Adipose tissue (tissue), 3 donors: ENCODE results near the gene KATNB1. TPM values are rescaled to one million over a fixed set of nuclear protein-coding genes. Genes with fewer than 3 reads are reported as not detected.

Source experiments
- H3K27ac ChIP-seq: one replicate; pipeline ENCODE4 v1.5.1; 2013; ENCODE audit warnings: low read depth, low read length
- WGBS, 3 donors: extraction: QIAGEN DNeasy Blood & Tissue Kit; methylation state at CpG; one replicate each; pipeline ENCODE4 v1.1.7; 2013; 5-methylcytosine and 5-hydroxymethylcytosine counted together
- polyA plus RNA-seq, 3 donors: library from polyadenylated mRNA; stranded (reverse); fragments of 200-250 nt; gene quantifications; one replicate each; pipeline ENCODE4 v1.2.3, GENCODE V29; 2013
- donor health status: healthy with polysubstance abuse.
- donor health status: Bipolar disorder and iron deficiency.
- donor health status: healthy.

The KATNB1 gene
- polyA plus RNA-seq, 3 donors: 11.4 to 16.5 (median 15.0) TPM

DNA sequence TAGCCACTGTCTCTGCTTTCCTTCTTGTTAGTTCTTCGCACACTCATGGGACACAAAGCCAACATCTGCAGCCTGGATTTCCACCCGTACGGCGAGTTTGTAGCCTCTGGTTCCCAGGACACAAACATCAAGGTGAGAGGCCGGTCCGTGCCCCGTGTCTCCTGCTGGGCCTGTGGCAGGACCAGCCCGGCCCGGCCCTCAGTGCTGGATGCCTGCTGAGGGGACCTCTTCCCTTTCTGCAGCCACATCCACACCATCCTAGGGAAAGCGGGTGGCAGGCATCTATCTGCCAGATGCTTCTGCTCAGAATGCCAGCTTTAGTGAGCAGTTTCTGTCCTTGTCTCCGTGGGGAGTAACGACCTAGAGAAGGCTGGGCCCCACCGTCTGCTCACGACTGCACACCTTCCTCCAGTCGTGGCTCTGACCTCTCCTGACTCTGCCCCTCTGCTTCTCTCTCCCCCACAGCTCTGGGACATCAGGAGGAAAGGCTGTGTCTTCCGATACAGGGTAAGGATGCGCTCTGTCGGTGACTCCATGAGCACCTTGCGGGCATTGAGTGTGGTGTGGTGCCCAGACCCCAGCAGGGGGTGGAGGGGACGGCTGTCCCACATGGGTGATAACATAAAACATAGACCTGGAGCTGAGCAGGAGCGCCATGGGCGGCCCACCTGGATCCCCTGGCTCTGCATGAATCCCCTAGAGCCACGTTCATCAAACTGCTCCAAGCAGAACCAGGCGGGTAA, 15.4 kb downstream of the KATNB1 start:
- 93 to 96% (median 94%) methylated on average over 24 of the region's 24 CpGs for WGBS, 3 donors

DNA sequence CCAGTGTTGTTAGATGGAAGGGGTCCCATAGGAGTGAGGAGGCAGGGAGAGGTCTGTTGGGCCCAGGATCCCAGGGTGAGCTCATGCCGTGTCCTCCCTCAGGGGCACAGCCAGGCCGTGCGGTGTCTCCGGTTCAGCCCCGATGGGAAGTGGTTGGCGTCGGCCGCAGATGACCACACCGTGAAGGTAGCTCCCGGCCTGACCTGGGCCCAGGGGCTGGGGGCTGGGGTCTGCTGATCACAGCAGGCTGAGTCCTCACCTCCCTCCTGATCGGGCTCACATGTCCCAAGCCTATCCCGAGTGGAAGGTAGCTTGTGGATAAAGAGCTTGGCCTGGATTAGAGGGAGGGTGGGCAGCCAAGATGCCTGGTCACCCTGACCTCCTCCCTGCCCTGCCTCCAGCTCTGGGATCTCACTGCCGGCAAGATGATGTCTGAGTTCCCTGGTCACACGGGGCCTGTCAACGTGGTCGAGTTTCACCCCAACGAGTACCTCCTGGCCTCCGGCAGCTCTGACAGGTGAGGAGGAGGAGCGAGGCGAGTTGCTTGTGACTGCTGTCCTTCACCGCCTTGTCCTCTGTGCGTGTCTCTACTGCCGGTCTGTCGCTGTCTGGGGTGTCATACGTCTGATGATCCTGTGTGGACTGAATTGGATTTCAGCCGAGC, 16.1 kb downstream of the KATNB1 start:
- 91 to 94% (median 92%) methylated on average over 26 of the region's 26 CpGs for WGBS, 3 donors
- H3K27ac ChIP-seq: no peak overlapping the region

More for the DNA sequence above, 15.4 kb downstream of the KATNB1 start:
- no peak overlapping the region for H3K27ac ChIP-seq

DNA sequence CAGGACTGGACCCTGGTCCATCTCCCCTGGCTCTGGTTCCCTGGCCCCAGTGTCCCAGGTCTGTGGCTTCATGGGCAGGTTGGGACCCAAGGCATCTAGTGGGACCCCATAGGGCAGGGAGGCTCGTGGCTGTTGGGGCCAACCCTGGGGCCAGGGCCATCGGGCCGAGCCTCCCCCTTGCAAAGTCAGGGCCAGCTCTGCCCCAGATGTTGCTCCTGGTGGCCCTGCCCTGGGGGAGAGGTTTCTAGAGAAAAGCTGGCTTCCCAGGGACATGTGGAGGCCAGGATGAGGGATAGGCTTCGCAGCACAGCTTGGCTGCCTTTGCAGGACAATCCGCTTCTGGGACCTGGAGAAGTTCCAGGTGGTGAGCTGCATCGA, 16.6 kb downstream of the KATNB1 start:
- 75 to 85% (median 79%) methylated on average over 6 of the region's 6 CpGs for WGBS, 3 donors
- H3K27ac ChIP-seq: no peak overlapping the region

DNA sequence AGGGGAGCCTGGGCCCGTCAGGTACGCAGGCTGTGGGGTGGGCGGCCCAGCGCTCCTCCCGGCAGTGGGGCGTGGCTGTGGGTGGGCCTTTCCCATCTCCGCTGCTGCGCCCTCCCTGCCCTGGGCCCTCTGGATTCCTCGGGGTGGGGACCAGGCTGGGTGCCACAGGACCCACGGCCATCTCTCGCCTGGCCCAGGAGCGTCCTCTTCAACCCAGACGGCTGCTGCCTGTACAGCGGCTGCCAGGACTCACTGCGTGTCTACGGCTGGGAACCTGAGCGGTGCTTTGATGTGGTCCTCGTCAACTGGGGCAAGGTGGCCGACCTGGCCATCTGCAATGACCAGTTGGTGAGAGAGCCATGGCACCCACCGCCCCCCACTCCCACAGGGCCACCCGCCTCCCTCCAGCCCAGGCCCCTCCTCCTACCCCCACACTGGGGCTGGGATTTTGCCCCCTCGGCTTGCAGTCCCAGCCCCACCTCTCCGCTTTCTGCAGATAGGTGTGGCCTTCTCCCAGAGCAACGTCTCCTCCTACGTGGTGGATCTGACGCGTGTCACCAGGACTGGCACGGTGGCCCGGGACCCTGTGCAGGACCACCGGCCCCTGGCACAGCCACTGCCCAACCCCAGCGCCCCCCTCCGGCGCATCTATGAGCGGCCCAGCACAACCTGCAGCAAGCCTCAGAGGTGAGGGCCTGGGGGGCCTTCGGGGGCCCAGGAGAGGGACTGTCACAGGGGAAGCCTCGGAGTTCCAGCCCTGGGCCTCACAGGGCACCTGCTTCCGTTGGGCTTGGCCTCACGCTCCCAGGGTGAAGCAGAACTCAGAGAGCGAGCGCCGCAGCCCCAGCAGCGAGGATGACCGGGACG, 17.2 kb downstream of the KATNB1 start:
- no peak overlapping the region for H3K27ac ChIP-seq
- WGBS, 3 donors: 86 to 94% (median 91%) methylated on average over 41 to 44 of the region's 44 CpGs

DNA sequence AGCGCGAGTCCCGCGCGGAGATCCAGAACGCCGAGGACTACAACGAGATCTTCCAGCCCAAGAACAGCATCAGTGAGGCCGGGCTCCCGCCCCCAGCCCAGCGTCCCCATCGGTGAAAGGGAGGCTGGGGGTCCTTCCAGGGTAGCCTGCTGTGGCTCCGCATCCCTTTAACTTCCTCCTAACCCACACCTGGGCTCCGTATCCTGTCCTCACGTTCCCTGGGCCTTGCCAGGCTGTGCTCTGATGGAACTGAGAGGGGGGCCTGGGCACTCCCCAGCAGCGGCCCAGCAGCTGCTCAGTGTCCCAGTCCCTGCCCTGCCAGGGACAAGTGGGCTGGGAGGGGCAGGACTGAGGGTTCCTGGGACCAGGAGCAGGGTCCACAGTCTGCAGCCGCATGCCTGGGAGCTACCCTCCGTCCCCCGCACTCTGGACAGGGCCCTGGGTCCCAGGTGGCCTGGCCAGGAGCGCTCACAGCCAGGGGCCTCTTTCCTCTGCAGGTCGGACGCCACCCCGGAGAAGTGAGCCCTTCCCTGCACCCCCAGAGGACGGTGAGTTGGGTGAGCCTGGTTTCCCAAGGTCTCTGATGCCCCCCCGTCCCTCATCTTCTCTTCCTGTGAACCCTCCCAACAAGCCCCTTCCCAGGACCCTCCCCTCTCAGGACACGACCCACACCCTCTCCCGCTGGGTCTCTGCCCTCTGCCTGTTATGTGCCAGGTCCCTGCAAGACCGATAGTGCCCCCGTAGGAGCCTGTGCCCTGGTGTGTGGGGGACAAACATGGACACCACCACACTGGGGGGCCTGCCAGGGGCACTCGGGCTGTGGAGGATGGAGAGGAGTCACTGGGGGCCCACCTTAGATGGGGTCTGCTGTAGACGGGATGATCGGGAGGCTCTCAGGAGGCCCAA, 18.1 kb downstream of the KATNB1 start:
- 93 to 94% (median 94%) methylated on average over 30 to 32 of the region's 32 CpGs for WGBS, 3 donors
- no peak overlapping the region for H3K27ac ChIP-seq

DNA sequence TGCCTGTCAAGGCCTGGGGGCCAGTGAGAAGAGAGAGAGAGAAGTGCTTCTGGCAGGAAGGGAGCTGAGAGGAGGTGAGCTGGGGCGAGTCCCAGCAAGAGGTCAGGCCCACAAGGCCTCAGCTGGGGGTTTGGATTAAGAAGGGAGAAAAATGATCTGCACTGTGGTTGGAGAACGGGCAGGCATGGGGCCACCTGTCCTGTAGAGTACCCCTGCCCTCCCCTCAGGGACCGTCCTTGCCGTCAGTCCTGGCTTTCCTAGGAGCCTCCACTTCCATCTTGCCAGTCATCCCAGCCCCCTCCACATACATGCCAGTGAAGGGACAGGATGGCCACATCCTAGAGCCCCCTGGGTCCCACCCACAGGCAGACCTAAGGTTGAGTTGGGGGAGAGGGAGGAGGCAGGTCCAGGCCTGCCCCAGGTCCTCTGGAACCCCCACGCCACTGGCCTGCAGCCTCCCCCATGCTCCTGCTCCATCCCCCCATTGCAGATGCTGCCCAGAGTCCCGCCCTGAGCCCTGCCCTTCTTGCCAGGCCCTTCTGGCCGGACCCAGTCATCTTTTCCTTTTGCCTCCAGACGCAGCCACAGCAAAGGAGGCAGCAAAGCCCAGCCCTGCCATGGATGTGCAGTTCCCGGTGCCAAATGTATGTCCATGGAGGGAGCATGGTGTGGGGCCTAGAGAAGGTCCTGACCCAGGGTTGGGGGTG, 18.9 kb downstream of the KATNB1 start:
- no peak overlapping the region for H3K27ac ChIP-seq
- 77 to 89% (median 84%) methylated on average over 9 of the region's 9 CpGs for WGBS, 3 donors

DNA sequence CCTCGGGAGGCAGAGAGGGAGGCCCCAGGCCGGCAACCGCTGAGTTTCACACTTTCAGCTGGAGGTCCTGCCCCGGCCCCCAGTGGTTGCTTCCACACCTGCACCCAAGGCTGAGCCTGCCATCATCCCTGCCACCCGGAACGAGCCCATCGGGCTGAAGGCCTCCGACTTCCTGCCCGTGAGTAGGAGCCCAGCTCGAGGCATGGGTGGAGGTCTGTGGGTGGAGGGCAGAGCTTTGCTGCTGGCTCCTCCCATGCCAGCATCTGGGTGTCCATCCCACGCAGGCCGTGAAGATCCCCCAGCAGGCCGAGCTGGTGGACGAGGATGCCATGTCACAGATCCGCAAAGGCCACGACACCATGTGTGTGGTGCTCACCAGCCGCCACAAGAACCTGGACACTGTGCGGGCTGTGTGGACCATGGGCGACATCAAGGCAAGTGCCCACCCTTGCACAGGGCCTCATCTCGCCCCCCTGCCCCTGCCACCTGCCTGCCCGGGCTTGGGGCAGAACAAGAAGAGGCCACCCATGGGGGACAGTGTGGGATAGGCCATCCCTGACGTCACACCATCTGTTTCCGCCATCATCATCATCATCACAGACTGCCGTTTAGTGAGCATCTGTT, 19.6 kb downstream of the KATNB1 start:
- H3K27ac ChIP-seq: no peak overlapping the region
- WGBS, 3 donors: 85 to 88% (median 85%) methylated on average over 24 of the region's 24 CpGs

DNA sequence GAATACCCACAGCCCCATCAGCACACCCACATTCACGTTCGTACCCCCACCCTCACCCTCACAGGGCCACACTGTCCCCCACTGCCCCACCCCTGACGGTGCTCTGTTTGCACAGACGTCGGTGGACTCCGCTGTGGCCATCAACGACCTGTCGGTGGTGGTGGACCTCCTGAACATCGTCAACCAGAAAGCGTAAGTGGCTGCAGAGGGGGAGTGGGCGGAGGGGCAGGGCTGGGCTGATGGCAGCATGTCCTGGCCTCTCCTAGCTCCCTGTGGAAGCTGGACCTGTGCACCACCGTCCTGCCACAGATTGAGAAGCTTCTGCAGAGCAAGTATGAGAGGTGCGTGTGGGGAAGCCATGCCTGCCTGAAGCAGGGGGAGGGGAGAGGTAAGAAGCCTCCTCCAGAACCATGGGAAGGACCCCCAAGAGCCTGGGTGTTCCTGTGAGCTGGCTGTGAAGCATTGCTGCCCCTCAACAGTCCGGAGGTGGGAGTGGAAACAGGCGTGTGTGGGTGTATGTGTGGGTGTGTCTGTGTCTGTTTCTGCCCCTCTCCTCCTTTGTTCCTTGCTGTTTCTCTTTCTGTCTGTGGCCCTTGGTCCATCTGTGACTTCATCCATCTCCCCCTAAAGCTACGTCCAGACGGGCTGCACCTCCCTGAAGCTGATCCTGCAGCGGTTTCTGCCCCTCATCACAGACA, 20.3 kb downstream of the KATNB1 start:
- 79 to 85% (median 84%) methylated on average over 18 of the region's 18 CpGs for WGBS, 3 donors

DNA sequence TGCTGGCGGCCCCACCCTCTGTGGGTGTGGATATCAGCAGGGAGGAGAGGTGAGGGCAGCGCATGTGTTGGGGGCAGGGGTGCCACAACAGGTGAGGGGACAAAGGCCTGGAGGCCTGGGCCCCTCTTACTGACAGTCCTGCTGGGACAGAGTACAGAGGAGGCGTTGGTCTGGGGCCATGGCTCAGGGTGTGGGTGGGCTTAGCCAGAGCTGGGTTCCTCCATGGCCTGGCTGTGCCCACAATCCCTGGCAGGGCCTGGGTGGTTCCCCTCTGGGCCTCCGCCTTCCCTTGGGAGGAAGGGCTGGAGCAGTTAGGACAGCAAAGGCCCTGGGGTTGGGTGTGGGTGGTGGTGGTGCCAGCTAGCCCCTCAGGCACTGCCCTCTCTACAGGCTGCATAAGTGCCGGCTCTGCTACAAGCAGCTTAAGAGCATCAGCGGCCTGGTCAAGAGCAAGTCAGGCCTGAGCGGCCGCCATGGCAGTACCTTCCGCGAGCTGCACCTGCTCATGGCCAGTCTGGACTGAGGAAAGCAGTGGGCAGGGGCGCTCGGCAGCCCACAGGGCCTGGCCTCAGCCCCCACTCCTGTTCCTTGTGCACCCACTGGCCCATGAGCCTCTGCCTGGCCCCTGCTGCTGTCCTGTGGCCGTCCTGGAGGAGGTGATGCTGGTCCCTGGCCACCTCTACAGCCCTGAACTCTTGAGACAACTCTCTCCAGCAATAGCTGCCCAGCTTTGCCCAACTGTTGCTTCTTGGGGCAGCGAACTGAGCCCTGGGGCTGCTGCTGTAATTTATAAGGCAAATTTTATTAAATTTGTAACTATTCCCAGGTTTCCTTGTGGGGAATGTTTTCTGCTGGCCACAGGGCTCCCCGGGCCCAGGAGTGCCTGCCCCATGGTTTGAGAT, 21.1 kb downstream of the KATNB1 start:
- 80 to 81% (median 81%) methylated on average over 15 of the region's 15 CpGs for WGBS, 3 donors
- no peak overlapping the region for H3K27ac ChIP-seq

More for the DNA sequence above, 20.3 kb downstream of the KATNB1 start:
- H3K27ac ChIP-seq: no peak overlapping the region

DNA sequence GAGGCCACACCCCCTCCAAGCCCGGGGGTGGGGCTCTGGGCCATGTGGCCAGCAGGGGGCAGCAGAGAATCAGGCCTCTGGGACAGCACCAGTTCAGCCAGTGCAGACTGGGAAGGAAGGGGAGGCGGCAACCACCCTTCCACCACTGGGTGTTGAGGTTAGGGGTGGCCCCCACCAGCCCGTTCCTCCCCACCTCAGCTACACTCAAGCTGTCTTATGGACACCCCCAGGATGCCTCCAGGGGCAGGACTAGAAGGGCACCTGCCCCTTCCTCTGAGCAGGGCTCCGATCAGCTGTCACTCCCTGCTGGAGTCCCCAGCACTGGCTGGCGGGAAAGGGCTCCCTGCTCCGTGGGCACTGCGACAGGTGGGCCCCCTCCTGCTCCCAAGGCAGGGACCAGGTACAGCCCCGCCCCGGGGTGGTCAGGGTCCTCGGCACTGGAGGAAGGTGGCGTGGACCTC, 21.8 kb downstream of the KATNB1 start:
- H3K27ac ChIP-seq: no peak overlapping the region
- 55 to 63% (median 59%) methylated on average over 11 of the region's 11 CpGs for whole genome bisulfite sequencing, 3 donors

DNA sequence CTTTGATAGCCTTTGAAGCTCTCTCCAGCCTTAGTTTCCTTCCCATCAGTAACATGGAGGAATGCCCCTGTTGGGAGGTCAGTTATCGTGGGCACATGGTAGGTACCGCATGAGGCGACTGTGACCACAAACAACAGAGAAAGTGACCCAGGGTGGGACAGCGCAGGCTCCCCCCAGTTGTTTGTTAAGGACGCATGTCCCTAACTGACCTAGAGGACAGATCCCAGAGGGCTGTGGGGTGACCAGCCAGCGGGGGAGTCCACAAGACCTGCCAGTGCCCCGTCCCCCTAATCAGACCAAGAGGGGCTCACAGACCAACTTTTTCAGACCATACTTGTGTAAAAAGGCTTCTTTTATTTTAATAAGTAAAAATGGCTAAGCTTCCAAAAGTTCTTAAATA, 22.3 kb downstream of the KATNB1 start:
- H3K27ac ChIP-seq: no peak overlapping the region
- WGBS, 3 donors: 87 to 96% (median 89%) methylated on average over 7 of the region's 7 CpGs

DNA sequence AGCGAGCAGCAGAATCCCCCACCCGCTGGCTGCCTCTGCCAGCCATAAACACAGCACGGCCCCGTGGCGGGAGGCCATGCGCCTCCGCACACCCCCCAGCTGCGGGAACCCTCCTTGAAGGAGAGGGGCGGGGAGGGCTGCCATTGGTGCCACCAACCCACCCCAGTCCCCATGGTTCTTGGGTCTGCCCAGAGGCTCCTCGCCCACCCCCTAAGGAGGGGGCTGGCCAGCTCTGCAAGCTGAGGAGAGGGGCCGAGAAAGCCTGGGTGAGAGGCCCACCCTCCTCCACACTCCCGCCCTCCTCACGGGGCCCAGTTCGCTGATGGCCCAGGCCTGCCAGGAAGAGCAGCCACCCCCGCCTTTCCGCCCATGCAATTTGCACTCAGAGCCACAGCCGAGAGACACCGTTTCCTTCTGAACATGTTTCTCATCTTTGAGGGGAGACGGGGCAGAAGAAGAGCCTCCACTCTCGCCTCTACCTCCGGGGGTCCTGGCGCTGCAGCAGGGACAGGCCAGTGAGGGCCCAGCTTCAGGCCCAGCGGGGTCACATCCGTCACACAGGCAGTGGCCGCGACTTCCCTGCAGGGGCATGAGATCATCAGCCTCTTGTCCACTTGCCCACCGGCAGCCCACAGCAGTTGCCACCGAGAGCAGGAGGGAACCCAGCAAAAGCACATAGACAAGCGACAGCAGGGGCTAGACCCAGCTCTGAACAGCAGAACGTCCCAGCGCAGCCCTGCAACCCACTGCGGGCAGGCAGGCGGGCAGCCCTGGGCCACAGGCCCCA, 23.0 kb downstream of the KATNB1 start:
- WGBS, 3 donors: 75 to 85% (median 76%) methylated on average over 32 to 33 of the region's 33 CpGs

DNA sequence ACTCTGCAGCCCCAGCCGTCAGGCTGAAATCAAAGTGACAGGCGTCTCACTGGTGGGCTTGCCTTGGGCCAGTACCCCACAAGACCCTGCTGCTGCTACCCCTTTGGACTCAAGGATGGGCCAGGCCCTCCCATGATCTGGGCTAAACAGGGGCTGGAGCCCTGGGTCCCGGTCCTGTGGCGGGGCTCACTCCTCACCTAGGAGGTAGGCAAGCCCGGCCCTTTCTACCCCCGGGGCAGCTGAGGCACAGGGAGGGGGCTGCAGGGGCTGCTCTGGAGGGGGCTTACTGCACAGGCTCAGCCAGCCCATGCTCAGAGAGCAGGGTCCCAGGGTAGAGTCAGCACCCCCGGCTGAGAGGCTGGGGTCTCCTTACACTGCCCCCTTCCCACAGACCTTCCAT, 23.6 kb downstream of the KATNB1 start:
- 88 to 94% (median 90%) methylated on average over 5 to 7 of the region's 7 CpGs for WGBS, 3 donors
- H3K27ac ChIP-seq: no peak overlapping the region

More for the DNA sequence above, 23.0 kb downstream of the KATNB1 start:
- H3K27ac ChIP-seq: no peak overlapping the region

DNA sequence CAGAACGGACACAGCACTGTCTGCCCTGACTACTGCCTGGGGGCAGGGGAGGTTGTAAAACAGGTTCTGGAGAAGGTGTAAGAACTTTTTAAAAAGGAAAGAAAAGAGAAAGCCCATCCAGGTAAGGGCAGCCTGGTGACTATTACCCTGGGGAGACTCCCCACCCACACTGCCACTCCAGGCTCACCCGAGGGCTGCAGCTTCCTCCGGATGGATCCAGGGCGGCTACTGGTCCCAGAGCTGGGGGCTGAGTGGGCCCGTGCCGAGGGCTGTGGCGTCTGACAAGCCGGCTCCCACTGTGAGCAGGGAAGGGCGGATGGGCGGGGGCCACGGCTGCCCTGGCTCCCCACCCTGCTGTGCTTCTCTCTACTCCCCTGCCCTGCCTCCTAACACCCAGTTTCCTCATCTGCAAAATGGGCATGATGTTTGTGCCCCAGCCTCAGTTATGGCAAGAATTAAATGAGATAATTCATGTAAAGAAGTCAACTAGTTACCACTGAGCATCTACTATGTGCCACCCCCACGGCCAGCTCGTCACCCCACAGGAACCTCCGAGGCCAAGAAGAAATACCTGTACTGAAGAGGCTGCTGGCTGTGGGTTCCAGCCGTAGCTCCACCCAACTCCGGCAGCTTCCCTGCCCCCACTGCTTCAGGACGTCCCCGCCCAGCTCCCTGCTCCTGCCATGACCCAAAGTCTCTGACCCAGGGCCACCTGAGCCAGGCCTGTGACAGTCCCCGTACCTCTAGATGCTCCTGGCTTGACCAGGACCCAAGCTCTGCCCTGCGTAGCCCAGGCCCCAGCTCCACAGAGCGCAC, 24.2 kb downstream of the KATNB1 start:
- WGBS, 3 donors: 83 to 88% (median 87%) methylated on average over 20 to 21 of the region's 21 CpGs
- H3K27ac ChIP-seq: no peak overlapping the region
